ENCODE data around the gene RAG2. TPM values are rescaled to one million over a fixed set of nuclear protein-coding genes. Genes with fewer than 3 reads are reported as not detected.

Gene RAG2
- total and polyA plus RNA-seq, 2 donors (not counting 3 experiments of a cell fraction or from before 2014, with no cell fraction given) = not detected

GRCh38 chr11:36617543-36618362 lies 19.7 kb upstream of the RAG2 start:
- BruUV-seq (replicated peaks) = no TSS peak
- Histone ChIP-seq H3K4me1 (ENCODE audit: control insufficient read depth, extremely low read depth, insufficient read depth, low read length) (peaks cover 2% of the 10 kb centered on the region), H3K36me3 (ENCODE audit: control insufficient read depth in 2 of 2, extremely low read depth in 1 of 2, insufficient read depth in 2 of 2, low read length in 2 of 2) (no peaks in the 10 kb centered on the region), H3K27ac (ENCODE audit: insufficient read depth, low read depth, low read length) (no peak overlapping the region), H4K20me1 (replicated peaks; ENCODE audit: control insufficient read depth, extremely low read depth, insufficient read depth, low read length) (no peaks in the 10 kb centered on the region), H3K4me3 (replicated peaks in 1 of 3; ENCODE audit: insufficient read depth in 1 of 3, low read depth in 1 of 3, low read length in 3 of 3) (no peak overlapping the region), H3K4me2 (ENCODE audit: insufficient read depth, low read length) (no peak overlapping the region), H3K9ac (replicated peaks; ENCODE audit: extremely low read depth, insufficient read depth, low read length) (no peak overlapping the region), H3K27me3 (ENCODE audit: control insufficient read depth in 2 of 2, insufficient read depth in 2 of 2, low read length in 2 of 2) (no peaks in the 10 kb centered on the region), H3K79me2 (ENCODE audit: control insufficient read depth, insufficient read depth, low read length) (no peaks in the 10 kb centered on the region), H2AFZ (ENCODE audit: low read depth, low read length) (no peak overlapping the region), H3K9me3 (replicated peaks; ENCODE audit: control insufficient read depth, insufficient read depth, low read length) (no peaks in the 10 kb centered on the region), H3K9me1 (replicated peaks; ENCODE audit: control insufficient read depth, extremely low read depth, insufficient read depth, low read length) (no peaks in the 10 kb centered on the region)
- no peak for TF ChIP-seq MYC (IDR thresholded peaks at IDR 0.05; ENCODE audit: low read depth, low read length)
- DNase-seq (ENCODE audit: low read depth, low spot score) = no peak
- dilution Hi-C loops (cut with MboI; ENCODE audit: extremely low pct_ligation_motif_present, low sequenced_read_pairs) (no loop called here), intact Hi-C loops (cut with micrococcal nuclease) (no loop called here)
- no peak for FAIRE-seq
- ChIA-PET CTCF (interaction anchor here (1.0 kb wide), 1 partner anchor 9 kb away, joined by 3 read pairs; no protein-coding TSS in a partner anchor), POLR2A (no interaction called here)

GRCh38 chr11:36615826-36616225 lies 17.8 kb upstream of the RAG2 start:
- DNase-seq (ENCODE audit: low read depth, low spot score) = no peak
- dilution Hi-C loops (cut with MboI; ENCODE audit: extremely low pct_ligation_motif_present, low sequenced_read_pairs) (no loop called here), intact Hi-C loops (cut with micrococcal nuclease) (no loop called here)
- Histone ChIP-seq H3K9ac (replicated peaks; ENCODE audit: extremely low read depth, insufficient read depth, low read length) (no peak overlapping the region), H3K27me3 (ENCODE audit: control insufficient read depth in 2 of 2, insufficient read depth in 2 of 2, low read length in 2 of 2) (no peaks in the 10 kb centered on the region), H3K4me1 (ENCODE audit: control insufficient read depth, extremely low read depth, insufficient read depth, low read length) (peaks cover 2% of the 10 kb centered on the region), H3K4me2 (ENCODE audit: insufficient read depth, low read length) (no peak overlapping the region), H3K4me3 (replicated peaks in 1 of 3; ENCODE audit: insufficient read depth in 1 of 3, low read depth in 1 of 3, low read length in 3 of 3) (no peak overlapping the region), H4K20me1 (replicated peaks; ENCODE audit: control insufficient read depth, extremely low read depth, insufficient read depth, low read length) (no peaks in the 10 kb centered on the region), H3K79me2 (ENCODE audit: control insufficient read depth, insufficient read depth, low read length) (no peaks in the 10 kb centered on the region), H3K9me1 (replicated peaks; ENCODE audit: control insufficient read depth, extremely low read depth, insufficient read depth, low read length) (no peaks in the 10 kb centered on the region), H3K9me3 (replicated peaks; ENCODE audit: control insufficient read depth, insufficient read depth, low read length) (no peaks in the 10 kb centered on the region), H3K27ac (ENCODE audit: insufficient read depth, low read depth, low read length) (no peak overlapping the region), H2AFZ (ENCODE audit: low read depth, low read length) (no peak overlapping the region), H3K36me3 (ENCODE audit: control insufficient read depth in 2 of 2, extremely low read depth in 1 of 2, insufficient read depth in 2 of 2, low read length in 2 of 2) (no peaks in the 10 kb centered on the region)
- POLR2A ChIA-PET = no interaction called here
- no TSS peak for BruUV-seq (replicated peaks)
- TF ChIP-seq GATA2 (IDR thresholded peaks at IDR 0.05; ENCODE audit: insufficient read depth, insufficient read length, low read depth, low read length) = no peak
- no peak for TF ChIP-seq CTCF (IDR thresholded peaks at IDR 0.05; ENCODE audit: extremely low read depth in 1 of 2, insufficient read depth in 1 of 2, low read depth in 1 of 2, low read length in 2 of 2)
- no peak for TF ChIP-seq EZH2 (IDR thresholded peaks at IDR 0.05; ENCODE audit: borderline replicate concordance, low read depth, low read length, severe bottlenecking)
- no peak for TF ChIP-seq POLR2A (IDR thresholded peaks at IDR 0.05; ENCODE audit: low read depth, low read length)
- TF ChIP-seq MYC (IDR thresholded peaks at IDR 0.05; ENCODE audit: low read depth, low read length) = no peak
- no peak for TF ChIP-seq POLR2AphosphoS5 (IDR thresholded peaks at IDR 0.05; ENCODE audit: insufficient read depth, low read depth, low read length)
- no peak for TF ChIP-seq JUN (IDR thresholded peaks at IDR 0.05; ENCODE audit: borderline replicate concordance, insufficient read depth, insufficient read length, low read depth)
- no peak for TF ChIP-seq FOS (IDR thresholded peaks at IDR 0.05; ENCODE audit: borderline replicate concordance, insufficient read depth, low read length)
- TF ChIP-seq MAX (IDR thresholded peaks at IDR 0.05; ENCODE audit: insufficient read depth, insufficient read length) = no peak
- no peak for FAIRE-seq
- CTCF ChIA-PET = no interaction called here

All from endothelial cell of umbilical vein (primary cell).